Activated CD4-positive, alpha-beta memory T cell treated with anti-CD3 and anti-CD28 coated beads for 36 hours (primary cell): ENCODE data around the gene LARP1. TPM values are rescaled to one million over a fixed set of nuclear protein-coding genes. Genes with fewer than 3 reads are reported as not detected.
"Not testable (repeated sequence)": the region's sequence is repeated elsewhere in the genome, so short reads cannot be mapped to it uniquely, and the experiment has no call there.

Source experiments
- CTCF ChIA-PET: fragments of 350-600 bp; sonication (Branson Sonifier 250); formaldehyde crosslinking; loops from one replicate; lab custom pipeline; 2021; ENCODE audit warnings: antibody characterized with exemption, inconsistent platforms; lab: Charles Lee
- POLR2A ChIA-PET: fragments of 350-600 bp; sonication (Branson Sonifier 250); formaldehyde crosslinking; loops from one replicate; lab custom pipeline; 2021; ENCODE audit warnings: antibody characterized with exemption; lab: Charles Lee
- DNase-seq: peaks from one replicate; pipeline ENCODE4 v3.0.0-alpha.2; 2020
- H3K27ac Mint-ChIP-seq: one replicate; pipeline ENCODE4 v1.8.0; 2021; ENCODE audit warnings: mixed read lengths
- H3K27me3 Mint-ChIP-seq: one replicate; pipeline ENCODE4 v1.8.0; 2021; ENCODE audit warnings: mixed read lengths
- H3K36me3 Mint-ChIP-seq: one replicate; pipeline ENCODE4 v1.8.0; 2021; ENCODE audit warnings: mixed read lengths
- H3K4me1 Mint-ChIP-seq: one replicate; pipeline ENCODE4 v1.8.0; 2021; ENCODE audit warnings: low read depth, mixed read lengths
- H3K4me3 Mint-ChIP-seq: one replicate; pipeline ENCODE4 v1.8.0; 2021; ENCODE audit warnings: mild to moderate bottlenecking, mixed read lengths
- H3K9me3 Mint-ChIP-seq: one replicate; pipeline ENCODE4 v1.8.0; 2021; ENCODE audit warnings: mixed read lengths
- intact Hi-C: fragments of 100-400 bp; cut with micrococcal nuclease; formaldehyde crosslinking; loops from one replicate; pipeline ENCODE4 v1.15.1; 2023
- total RNA-seq, 2 experiments: library from RNA; stranded (reverse); gene quantifications; one replicate each; pipeline ENCODE4 v1.2.3, GENCODE V29; 2021

LARP1 gene
- total RNA-seq, 2 experiments from 2014 or later = 186 to 201 TPM

DNA sequence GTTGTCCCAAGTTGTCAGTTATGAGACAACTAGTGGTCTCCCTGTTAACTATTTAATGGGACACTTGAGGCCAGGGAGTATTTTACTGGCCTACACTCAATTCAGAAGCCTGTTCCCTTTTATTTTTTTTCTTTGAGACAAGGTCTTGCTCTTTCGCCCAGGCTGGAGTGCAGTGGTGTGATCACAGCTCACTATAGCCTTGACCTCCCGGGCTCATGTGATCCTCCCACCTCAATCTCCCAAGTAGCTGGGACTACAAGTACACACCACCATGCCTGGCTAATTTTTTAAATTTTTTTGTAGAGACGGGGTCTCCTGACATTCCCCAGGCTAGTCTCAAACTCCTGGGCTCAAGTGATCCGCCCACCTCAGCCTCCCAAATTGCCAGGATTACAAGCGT, 67.7 kb downstream of the LARP1 start:
- CTCF ChIA-PET, H3K9me3 Mint-ChIP-seq, H3K4me3 Mint-ChIP-seq, H3K27ac Mint-ChIP-seq, POLR2A ChIA-PET, intact Hi-C loops, H3K27me3 Mint-ChIP-seq, DNase-seq: not testable (repeated sequence)
- Mint-ChIP-seq H3K36me3 (peaks cover 16% of the 10 kb centered on the region), H3K4me1 (peaks cover 10% of the 10 kb centered on the region)

DNA sequence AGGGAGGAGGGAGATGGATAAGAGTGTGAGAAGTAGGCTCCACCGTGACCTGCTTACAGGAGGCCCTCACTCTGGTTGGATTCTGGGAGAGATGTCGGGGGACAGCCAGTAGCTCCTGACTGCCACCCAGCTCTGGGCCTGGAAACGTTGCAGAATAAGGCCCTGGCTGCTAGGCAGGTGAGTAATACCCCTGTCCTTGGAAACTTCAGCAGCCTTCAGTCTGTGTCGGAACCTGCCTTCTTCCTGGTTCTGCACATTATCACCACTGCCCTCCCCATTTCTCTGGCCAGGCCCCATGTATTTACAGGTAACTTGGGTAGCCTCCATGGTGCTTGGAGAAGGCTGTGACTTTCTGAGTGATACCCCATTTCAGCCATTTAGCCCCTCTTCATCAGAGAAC, 68.4 kb downstream of the LARP1 start:
- Mint-ChIP-seq H3K27ac (no peak overlapping the region), H3K36me3 (peaks cover 14% of the 10 kb centered on the region), H3K4me1 (peaks cover 16% of the 10 kb centered on the region), H3K27me3 (no peaks in the 10 kb centered on the region), H3K4me3 (no peak overlapping the region), H3K9me3 (no peaks in the 10 kb centered on the region)
- intact Hi-C loops = no loop called here
- ChIA-PET CTCF (no interaction called here), POLR2A (no interaction called here)
- no peak for DNase-seq

DNA sequence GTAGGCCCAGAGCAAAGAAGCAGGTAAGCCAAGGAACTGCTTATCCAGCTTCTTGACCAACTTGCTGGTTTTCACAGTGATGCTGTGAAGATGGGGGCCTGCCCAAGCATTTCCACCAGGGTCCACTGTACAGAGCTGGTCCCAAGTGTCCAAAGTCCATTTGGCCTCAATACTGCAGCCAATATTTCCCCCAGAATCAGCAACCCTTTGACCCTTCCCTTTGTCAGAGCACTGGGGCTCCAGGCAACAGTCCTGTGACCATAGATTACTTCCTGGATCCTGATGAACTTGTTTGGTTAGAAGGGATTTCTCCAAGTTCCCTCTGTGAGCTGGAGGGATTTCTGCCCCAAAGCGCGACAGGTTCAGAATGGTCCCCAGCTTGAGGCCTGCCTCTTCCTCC, 68.9 kb downstream of the LARP1 start:
- Mint-ChIP-seq H3K36me3 (peaks cover 14% of the 10 kb centered on the region), H3K4me1 (peaks cover 21% of the 10 kb centered on the region), H3K27me3 (no peaks in the 10 kb centered on the region), H3K9me3 (no peaks in the 10 kb centered on the region), H3K27ac (no peak overlapping the region), H3K4me3 (no peak overlapping the region)
- intact Hi-C loops = no loop called here
- POLR2A ChIA-PET = no interaction called here
- CTCF ChIA-PET = no interaction called here
- DNase-seq = no peak

DNA sequence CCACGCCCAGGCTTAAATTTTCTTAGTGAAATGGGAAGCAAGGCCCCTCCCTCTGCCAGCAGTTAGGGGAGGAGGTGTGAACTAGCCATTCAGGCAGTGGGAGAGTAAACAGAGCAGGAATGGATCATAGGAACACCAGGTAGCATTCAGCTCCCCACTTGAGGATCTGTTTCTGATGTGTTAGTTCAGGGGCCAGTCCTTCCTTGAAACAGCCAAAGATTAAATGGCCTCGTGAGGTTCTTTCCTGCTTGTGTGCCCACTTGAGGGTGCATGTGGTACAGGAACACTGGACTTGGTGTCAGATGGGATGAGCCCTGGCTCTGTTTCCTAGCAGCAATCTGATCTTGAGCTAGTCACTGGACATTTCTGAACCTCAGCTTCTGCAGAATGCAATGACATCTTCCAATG, 74.0 kb downstream of the LARP1 start:
- Mint-ChIP-seq H3K4me3 (no peak overlapping the region), H3K9me3 (no peaks in the 10 kb centered on the region), H3K4me1 (peaks cover 37% of the 10 kb centered on the region), H3K27ac (peak overlapping the region; percentile 89), H3K36me3 (peaks cover 11% of the 10 kb centered on the region), H3K27me3 (no peaks in the 10 kb centered on the region)
- no peak for DNase-seq
- ChIA-PET CTCF (no interaction called here), POLR2A (no interaction called here)
- intact Hi-C loops = loop anchor here (1.0 to 2.0 kb wide), 2 partner anchors 29 to 70 kb away; partner anchors contain the start of gene CNOT8

DNA sequence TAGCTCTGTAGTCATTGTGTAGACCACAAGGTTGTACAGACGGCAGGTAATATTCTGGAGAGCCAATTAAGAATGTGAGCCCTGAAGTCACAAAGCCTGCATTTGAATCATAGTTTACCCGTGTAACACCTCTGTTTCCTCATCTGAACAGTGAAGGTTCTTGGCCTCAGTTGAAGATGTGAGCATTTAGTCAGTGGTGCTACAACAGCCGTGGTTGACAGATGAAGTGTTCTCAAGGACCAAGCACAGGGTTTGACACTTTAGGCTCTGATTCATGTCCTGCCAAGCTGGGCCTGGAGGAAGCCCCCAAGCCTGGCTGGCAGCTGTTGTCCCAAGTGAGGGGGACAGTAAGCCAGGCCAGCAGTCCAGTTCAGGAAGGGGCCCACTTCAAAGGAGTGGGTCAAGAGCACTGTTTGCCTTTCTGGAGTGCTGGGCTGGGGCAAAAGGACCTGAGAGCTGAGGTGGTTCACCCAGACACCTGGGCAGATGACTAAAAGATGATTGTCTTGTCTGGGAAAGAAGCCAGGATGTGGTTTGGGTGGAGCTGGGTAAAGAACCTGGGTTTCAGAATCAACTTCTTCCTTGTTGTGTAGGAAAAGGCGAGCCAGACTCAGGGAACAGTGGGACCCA, 74.5 kb downstream of the LARP1 start:
- peaks cover 11% of the 10 kb centered on the region for H3K36me3 Mint-ChIP-seq
- CTCF ChIA-PET = interaction anchor here (1.0 kb wide), 1 partner anchor 27 kb away, joined by 4 read pairs; no protein-coding TSS in a partner anchor
- no peaks in the 10 kb centered on the region for H3K9me3 Mint-ChIP-seq
- peak overlapping the region; percentile 89 for H3K27ac Mint-ChIP-seq
- POLR2A ChIA-PET = interaction anchor here (0.8 kb wide), 1 partner anchor 72 kb away, joined by 3 read pairs; no protein-coding TSS in a partner anchor
- no peaks in the 10 kb centered on the region for H3K27me3 Mint-ChIP-seq
- DNase-seq = peak; percentile 61
- peaks cover 37% of the 10 kb centered on the region for H3K4me1 Mint-ChIP-seq
- no peak overlapping the region for H3K4me3 Mint-ChIP-seq
- intact Hi-C loops = loop anchor here (1.0 to 2.0 kb wide), 2 partner anchors 29 to 71 kb away; partner anchors contain the start of gene CNOT8

DNA sequence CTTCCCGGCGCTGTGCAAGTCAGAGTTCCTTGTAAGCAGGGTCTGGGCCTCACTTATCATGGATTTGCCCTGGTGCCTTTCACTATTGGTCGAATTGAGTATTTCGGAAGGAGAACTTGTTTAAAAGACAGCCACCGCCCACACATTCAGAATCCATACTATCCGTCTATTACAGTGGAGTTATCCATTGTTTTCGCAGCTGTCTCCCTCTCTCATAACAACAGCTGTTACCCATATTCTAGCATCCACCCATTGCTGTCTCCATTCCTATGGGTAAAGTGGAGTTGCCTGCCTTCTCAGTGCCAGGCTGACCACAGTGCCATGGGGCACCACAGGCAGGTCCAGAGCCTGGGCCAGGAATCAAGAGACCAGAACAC, 75.0 kb downstream of the LARP1 start:
- Mint-ChIP-seq H3K36me3 (peaks cover 11% of the 10 kb centered on the region), H3K4me3 (no peak overlapping the region), H3K9me3 (no peaks in the 10 kb centered on the region), H3K27ac (peak overlapping the region; percentile 89), H3K4me1 (peaks cover 37% of the 10 kb centered on the region), H3K27me3 (no peaks in the 10 kb centered on the region)
- ChIA-PET CTCF (interaction anchor here (1.0 kb wide), 1 partner anchor 27 kb away, joined by 4 read pairs; no protein-coding TSS in a partner anchor), POLR2A (interaction anchor here (0.5 to 0.8 kb wide), 2 partner anchors 52 to 72 kb away, joined by 3 read pairs; no protein-coding TSS in a partner anchor)
- DNase-seq = no peak
- intact Hi-C loops = no loop called here

DNA sequence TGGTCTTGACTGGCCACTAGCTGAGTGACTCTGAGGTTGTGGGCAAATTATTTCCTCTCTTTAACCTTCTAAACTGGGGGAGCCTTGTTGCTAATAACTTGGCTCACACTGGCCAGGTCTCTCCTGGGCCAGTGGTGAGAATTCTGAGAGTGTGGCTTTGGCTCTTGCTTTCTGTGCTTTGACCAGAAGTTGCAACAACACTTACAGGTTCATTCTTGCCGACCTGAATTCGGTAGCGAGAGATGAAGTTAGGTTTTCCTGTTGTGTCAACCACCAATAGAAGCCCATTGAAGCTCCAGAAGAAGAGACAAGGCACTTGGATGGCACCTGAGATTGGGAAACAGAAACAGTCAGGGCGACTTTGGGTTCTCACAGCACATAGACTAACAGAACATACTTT, 75.4 kb downstream of the LARP1 start:
- H3K27ac Mint-ChIP-seq = peak overlapping the region; percentile 89
- H3K9me3 Mint-ChIP-seq = no peaks in the 10 kb centered on the region
- intact Hi-C loops = no loop called here
- H3K36me3 Mint-ChIP-seq = peaks cover 11% of the 10 kb centered on the region
- peaks cover 37% of the 10 kb centered on the region for H3K4me1 Mint-ChIP-seq
- H3K27me3 Mint-ChIP-seq = no peaks in the 10 kb centered on the region
- no peak for DNase-seq
- ChIA-PET CTCF (interaction anchor here (1.0 kb wide), 1 partner anchor 27 kb away, joined by 4 read pairs; no protein-coding TSS in a partner anchor), POLR2A (interaction anchor here (0.5 to 0.8 kb wide), 2 partner anchors 53 to 73 kb away, joined by 3 read pairs; no protein-coding TSS in a partner anchor)
- no peak overlapping the region for H3K4me3 Mint-ChIP-seq

DNA sequence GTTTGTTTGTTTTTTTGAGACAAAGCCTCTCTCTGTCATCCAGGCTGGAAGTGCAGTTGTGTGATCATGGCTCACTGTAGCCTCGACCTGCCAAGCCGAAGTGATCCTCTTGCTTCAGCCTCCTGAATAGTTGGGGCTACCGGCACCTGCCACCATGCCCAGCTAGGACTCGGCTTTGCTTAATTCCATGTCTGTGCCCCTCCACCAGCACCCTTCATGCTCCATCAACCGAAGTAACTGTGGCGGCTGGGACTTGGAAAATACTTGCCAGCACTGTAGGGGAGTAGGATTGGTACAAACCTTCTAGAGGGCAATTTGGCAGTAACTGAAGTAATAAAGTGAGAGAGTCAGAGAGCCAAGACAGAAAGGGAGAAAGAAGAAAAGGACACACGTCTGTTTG, 76.3 kb downstream of the LARP1 start:
- no peaks in the 10 kb centered on the region for H3K27me3 Mint-ChIP-seq
- ChIA-PET CTCF (no interaction called here), POLR2A (no interaction called here)
- H3K27ac Mint-ChIP-seq = no peak overlapping the region
- no peak overlapping the region for H3K4me3 Mint-ChIP-seq
- H3K36me3 Mint-ChIP-seq = peaks cover 9% of the 10 kb centered on the region
- H3K9me3 Mint-ChIP-seq = no peaks in the 10 kb centered on the region
- H3K4me1 Mint-ChIP-seq = peaks cover 37% of the 10 kb centered on the region
- intact Hi-C loops = no loop called here
- no peak for DNase-seq

DNA sequence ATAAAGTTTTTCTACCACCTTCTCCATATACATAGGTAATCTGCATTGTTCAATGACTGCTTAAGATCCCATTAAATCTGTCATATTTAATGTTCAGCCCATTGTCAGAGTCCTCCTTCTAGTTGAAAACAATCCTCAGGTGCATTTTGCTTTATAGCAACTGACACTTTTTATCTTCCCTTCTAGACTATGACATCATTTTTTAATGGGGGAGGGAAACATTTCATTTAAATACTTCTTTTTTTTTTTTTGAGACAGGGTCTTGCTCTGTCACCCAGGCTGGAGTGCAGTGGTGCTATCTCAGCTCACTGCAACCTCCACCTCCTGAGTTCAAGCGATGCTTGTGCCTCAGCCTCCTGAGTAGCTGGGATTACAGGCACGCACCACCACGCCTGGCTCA, 77.6 kb downstream of the LARP1 start:
- H3K9me3 Mint-ChIP-seq, H3K27me3 Mint-ChIP-seq, H3K4me3 Mint-ChIP-seq, POLR2A ChIA-PET, CTCF ChIA-PET, intact Hi-C loops, DNase-seq, H3K36me3 Mint-ChIP-seq, H3K27ac Mint-ChIP-seq: not testable (repeated sequence)
- H3K4me1 Mint-ChIP-seq = peaks cover 28% of the 10 kb centered on the region

DNA sequence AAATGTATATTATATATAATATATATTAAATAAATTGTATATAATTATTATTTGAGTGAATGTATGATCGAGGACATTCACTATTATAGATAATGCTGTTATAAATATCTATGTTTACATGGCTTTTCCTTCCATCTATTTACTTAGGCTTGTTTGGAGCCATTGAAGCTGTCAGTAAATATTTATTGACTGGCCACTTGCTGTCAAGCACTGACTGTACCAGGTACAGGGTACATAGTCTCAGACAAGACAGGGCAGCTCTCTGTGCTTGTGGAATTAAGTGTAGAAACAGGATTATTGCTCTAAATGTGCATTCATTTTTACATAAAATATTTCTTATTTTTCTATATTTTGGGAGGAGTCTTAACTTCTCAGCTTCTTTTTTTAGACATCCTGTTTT, 78.9 kb downstream of the LARP1 start:
- H3K9me3 Mint-ChIP-seq = no peaks in the 10 kb centered on the region
- H3K27ac Mint-ChIP-seq = no peak overlapping the region
- ChIA-PET CTCF (interaction anchor here (1.3 kb wide), 1 partner anchor 184 kb away, joined by 3 read pairs; no protein-coding TSS in a partner anchor), POLR2A (no interaction called here)
- H3K36me3 Mint-ChIP-seq = peaks cover 7% of the 10 kb centered on the region
- peaks cover 17% of the 10 kb centered on the region for H3K4me1 Mint-ChIP-seq
- no peaks in the 10 kb centered on the region for H3K27me3 Mint-ChIP-seq
- intact Hi-C loops = no loop called here
- DNase-seq = no peak
- H3K4me3 Mint-ChIP-seq = no peak overlapping the region

DNA sequence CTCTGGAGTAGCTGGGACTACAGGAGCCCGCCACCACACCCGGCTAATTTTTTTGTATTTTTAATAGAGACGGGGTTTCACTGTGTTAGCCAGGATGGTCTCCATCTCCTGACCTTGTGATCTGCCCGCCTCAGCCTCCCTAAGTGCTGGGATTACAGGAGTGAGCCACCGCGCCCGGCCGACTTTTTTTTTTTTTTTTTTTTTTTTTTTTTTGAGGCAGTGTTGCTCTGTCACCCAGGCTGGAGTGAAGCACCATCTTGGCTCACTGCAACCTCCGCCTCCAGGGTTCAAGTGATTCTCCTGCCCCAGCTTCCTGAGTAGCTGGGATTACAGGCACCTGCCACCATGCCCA, 80.5 kb downstream of the LARP1 start:
- H3K27me3 Mint-ChIP-seq, H3K9me3 Mint-ChIP-seq, DNase-seq, H3K4me1 Mint-ChIP-seq, H3K36me3 Mint-ChIP-seq, H3K4me3 Mint-ChIP-seq, intact Hi-C loops, H3K27ac Mint-ChIP-seq, CTCF ChIA-PET: not testable (repeated sequence)
- POLR2A ChIA-PET = interaction anchor here (0.6 kb wide), 1 partner anchor 180 kb away, joined by 3 read pairs; no protein-coding TSS in a partner anchor

DNA sequence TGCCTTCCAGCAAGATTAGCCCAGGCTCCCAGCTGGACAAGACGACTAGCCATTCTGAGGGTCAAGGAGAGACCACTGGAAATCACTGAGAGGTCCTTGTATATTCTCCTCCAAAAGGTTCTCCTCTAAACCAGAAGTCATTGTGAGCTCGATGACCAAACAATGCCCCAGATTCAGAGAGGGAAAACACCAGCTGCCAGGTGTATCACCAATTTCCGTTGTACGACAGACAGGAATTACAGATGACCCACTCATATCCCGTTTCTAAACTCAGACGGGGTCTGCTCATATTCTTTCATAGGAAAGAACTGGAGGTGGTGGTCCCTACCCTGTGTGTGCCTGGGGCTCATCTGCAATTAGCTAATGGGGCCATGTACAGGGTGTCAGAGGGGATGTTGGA, 81.0 kb downstream of the LARP1 start:
- Mint-ChIP-seq H3K9me3 (no peaks in the 10 kb centered on the region), H3K36me3 (no peaks in the 10 kb centered on the region), H3K4me3 (no peak overlapping the region), H3K27ac (no peak overlapping the region), H3K4me1 (no peaks in the 10 kb centered on the region), H3K27me3 (no peaks in the 10 kb centered on the region)
- CTCF ChIA-PET = no interaction called here
- POLR2A ChIA-PET = no interaction called here
- intact Hi-C loops = no loop called here
- no peak for DNase-seq
